GM18520 (cell line): Measurements from ENCODE around the gene SPDYE17.
"Not testable (repeated sequence)": the region's sequence is repeated elsewhere in the genome, so short reads cannot be mapped to it uniquely, and the experiment has no call there.

Experiments
- ATAC-seq: cut with Tn5 transposase; IDR thresholded peaks from one replicate; pipeline ENCODE4 v1.9.1; 2021; ENCODE audit not compliant: unreplicated experiment

The SPDYE17 gene, protein sequence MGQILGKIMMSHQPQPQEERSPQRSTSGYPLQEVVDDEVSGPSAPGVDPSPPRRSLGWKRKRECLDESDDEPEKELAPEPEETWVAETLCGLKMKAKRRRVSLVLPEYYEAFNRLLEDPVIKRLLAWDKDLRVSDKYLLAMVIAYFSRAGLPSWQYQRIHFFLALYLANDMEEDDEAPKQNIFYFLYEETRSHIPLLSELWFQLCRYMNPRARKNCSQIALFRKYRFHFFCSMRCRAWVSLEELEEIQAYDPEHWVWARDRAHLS

DNA sequence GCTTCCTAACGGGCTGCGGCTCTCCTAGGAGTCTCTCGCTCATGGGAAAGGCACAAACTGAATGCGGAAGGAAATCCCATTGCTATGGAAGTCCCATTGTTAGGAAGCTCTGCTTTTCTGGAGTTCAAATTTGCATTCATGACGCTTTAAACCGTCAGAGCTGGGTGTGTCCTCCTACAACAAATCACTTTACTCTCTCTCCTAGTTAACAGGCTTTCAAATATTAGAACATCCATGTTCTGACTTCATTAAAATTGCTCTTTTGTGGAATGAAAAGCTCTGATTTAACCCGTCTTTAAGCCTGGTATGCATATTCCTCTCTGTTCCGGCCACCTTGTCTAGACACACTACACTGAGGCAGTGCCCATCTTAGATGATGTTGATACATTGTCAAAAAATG lies at the start of gene SPDYE17:
Gene SPDYE17 (minus strand): TSS at position 101 of the 400 bp plus-strand sequence. CDS start 1,791 bp downstream, outside the sequence.
- not testable (repeated sequence) for ATAC-seq

DNA sequence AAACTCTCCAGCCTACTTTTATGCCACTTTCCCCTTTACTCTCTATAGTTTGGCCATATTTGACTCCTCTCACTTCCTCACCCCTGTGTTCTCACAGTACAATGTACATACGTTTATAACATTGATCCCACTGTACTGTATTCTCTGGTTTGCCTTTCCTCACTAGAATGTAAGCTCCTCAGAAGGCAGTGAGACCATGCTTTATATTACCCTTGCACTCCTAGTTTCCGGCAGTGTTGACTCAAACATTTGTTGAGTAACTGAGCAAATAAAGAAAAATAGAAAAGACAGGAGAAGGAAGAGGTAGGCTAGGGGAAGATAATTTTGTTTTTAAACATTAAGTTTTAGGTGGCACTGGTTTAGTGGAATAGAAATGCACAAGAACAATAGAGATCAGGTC lies 48.1 kb upstream of the SPDYE17 start:
- ATAC-seq: not testable (repeated sequence)

DNA sequence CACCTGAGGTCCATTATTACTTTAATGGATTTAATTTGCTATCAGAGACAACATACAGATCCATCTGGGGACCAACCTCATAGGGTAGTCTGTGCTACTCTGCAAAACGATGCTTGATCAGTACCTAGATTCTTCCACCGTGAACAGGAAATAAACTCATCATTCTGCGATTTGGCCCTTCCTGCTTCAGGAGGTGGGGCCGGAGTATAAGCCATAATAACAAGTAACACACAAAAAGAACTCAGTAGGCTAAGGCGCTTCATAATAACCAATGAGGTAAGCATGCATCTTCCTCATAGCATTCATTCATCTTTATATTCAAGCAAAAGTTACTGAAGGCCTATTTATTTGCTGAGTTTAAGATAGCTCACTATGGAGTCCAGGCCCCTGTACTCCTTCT lies 47.5 kb upstream of the SPDYE17 start:
- ATAC-seq: not testable (repeated sequence)

DNA sequence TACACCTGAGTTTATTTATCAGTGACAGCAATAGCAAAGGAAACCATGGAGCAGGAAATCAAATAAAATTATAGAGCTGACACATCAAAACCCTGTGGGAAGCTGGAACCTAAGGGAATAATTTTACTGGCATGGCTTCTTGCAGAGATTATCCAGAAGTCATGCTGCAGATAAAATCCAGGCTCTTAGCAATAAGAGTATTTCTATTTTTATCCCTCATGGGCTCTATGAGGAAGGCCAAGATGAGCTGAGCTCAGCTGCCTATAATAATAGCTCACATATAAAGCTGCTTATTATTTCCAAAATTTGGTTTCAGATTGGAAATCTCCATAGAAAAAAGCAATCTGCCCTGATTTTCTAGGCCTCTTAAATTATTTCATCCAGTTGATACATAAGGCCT lies 47.0 kb upstream of the SPDYE17 start:
- not testable (repeated sequence) for ATAC-seq

DNA sequence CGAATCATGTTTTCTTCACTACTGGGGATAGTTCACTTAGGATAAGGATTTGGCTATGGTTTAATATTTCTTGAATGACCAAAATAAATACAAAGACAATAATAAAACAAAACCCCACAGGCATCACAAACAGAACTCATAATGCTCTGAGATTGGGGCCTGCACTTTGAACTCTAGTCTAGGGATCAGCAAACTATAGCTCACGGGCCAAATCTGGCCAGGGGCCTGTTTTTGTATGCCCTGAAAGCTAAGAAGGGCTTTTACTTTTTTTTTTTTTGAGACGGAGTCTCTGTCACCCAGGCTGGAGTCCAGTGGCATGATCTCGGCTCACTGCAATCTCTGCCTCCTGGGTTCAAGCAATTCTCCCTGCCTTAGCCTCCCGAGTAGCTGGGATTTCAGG lies 44.9 kb upstream of the SPDYE17 start:
- not testable (repeated sequence) for ATAC-seq

DNA sequence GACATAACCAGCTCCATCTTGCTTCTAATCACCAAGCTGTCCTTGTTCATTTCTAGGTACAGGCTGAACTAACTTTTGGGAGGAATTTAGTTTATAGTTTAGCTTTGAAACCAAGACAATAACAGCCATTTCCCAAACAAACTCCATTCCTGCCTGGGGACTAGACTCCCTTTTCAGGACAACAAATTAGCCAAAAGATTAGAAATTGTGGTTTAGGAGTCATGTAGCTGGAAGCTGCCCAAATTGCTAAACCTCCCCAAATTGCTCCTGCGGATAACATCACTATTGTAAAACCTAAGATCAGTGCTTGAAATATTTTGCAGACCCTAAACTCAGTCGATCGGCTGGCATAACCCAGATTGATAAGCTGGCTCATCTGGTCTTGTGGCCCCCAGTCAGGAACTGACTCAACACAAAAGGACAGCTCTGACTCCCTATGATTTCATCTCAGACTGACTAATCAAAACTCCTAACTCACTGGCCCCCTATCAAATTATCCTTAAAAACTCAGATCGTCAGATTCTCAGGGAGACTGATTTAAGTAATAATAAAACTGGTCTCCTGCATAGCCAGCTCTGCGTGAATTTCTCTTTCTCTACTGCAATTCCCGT lies 42.7 kb upstream of the SPDYE17 start:
- ATAC-seq: not testable (repeated sequence)

DNA sequence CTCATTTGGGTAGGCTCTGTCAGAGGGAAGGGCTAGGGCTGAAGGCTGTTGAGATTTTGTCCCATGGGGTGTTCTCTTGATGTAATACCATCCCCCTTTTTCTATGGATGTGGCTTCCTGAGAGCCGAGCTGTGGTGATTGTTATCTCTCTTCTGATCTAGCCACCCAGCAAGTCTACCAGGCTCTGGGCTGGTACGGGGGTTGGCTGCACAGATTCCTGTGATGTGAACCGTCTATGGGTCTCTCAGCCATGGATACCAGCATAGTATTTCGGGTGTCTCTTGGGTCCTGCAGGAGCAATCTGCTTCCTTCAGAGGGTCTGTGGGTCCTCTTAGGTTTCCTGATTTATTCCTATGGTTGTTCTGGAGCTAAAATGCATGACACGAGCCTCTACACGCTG lies 38.9 kb upstream of the SPDYE17 start:
- ATAC-seq: not testable (repeated sequence)

DNA sequence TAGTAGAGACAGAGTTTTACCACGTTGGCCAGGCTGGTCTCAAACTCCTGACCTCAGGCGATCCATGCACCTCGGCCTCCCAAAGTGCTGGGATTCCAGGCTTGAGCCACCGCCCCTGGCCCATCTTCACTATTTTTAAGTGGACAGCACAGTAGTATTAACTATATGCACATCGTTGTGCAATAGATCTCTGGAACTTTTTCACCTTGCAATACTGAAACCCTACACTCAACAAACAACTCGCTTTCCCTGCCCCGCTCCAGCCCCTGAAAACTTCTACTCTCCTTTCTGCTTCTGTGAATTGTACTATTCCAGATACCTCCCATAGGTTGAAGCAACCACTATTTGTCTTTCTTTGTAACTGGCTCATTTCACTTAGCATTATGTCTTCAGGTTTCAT lies 33.7 kb upstream of the SPDYE17 start:
- not testable (repeated sequence) for ATAC-seq

DNA sequence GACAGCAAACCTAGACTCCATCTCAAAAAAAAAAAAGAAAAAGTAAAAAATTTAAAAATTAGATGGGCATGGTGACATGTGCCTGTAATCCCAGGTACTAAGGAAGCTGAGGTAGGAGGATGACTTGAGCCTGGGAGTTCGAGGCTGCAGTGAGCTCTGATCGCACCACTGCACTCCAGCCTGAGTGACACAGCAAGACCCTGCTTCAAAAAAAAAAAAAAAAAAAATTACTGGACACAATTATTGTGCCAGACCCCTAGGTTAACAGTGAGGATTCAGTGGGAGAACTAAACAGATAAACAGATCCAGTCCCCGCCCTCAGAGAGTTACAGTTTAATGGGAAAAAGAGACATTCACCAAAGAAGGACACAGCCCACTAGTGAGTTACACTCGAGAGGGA lies 31.6 kb upstream of the SPDYE17 start:
- ATAC-seq: not testable (repeated sequence)

- not testable (repeated sequence) for ATAC-seq
Measured at GRCh38 chr7:77062557-77062956, 30.4 kb upstream of the SPDYE17 start, which contains the start of gene SPDYE18. Gene SPDYE18, minus strand, starts transcription at chr7:77062558. Its CDS starts 2,046 bp downstream, at chr7:77060512.

DNA sequence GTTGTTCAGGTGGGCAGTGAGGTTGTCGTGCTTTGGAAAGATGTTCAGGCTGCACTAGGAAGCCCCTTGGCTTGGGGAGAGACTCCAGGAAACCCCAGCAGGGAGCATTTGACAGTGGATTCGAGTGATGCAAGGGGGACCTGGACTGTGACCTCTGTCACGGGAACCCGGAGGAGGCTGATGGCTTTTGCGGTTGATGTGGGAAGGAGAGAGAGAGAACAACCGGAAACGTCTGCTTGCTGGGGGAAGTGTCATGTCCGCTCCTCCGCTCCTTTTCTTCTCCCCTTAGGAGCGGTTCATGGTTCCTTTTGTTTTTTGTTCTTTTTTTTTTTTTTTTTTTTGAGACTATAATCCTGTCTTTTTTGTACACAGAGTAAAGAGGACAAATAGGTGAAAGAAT lies 5.8 kb downstream of the SPDYE17 start:
- not testable (repeated sequence) for ATAC-seq

- not testable (repeated sequence) for ATAC-seq
Measured at GRCh38 chr7:77010074-77010680, 22.0 kb downstream of the SPDYE17 start.

GRCh38 chr7:77008000-77008399 lies 24.2 kb downstream of the SPDYE17 start:
- not testable (repeated sequence) for ATAC-seq

- ATAC-seq: not testable (repeated sequence)
Measured at GRCh38 chr7:77006127-77007110, 25.7 kb downstream of the SPDYE17 start.

GRCh38 chr7:77005461-77006057 lies 26.6 kb downstream of the SPDYE17 start:
- ATAC-seq: not testable (repeated sequence)

- not testable (repeated sequence) for ATAC-seq
Measured at GRCh38 chr7:77004151-77004550, 28.0 kb downstream of the SPDYE17 start.

GRCh38 chr7:77003241-77003640 lies 28.9 kb downstream of the SPDYE17 start:
- not testable (repeated sequence) for ATAC-seq

DNA sequence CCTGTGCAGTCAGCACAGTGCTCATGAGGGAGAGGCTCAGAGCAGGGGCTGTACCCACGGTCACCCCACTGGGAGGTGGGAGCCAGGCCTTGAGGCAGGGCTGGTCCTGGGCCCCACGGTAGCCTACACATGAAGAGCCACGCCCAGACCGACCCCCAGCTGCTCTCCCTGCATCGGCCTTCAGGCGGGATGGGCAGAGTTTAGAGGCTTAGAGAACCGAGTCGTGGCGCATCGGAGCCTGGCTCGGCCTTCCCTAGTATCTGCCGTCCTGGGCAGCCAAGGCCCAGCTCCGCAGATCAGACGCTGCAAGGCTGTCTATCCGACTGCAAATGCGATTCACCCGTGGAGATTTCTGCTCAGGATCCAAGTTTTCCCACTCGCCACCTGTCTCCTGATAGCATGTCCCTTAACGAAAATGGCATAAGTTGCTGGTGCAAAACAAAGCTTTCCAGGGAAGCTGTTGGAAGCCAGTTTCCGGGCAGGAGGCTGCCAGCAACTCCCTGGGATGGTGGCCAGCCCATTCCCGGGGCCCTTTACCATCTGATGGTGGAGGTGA lies 29.4 kb downstream of the SPDYE17 start:
- not testable (repeated sequence) for ATAC-seq

DNA sequence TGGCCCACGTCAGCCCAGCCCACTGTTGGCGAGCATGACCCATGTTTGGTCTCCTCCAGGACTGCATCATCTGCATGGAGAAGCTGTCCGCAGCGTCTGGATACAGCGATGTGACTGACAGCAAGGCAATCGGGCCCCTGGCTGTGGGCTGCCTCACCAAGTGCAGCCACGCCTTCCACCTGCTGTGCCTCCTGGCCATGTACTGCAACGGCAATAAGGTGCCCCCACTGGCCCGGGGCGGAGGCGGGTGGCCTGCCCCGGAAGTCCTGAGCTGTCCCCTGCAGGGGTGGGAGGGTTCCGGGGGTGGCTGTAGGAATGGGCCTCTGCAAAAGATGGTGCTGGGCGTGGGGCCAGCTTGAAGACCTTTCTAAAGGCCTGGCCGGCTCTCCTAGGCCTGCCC lies 30.1 kb downstream of the SPDYE17 start:
- not testable (repeated sequence) for ATAC-seq
